GM12891 (cell line): ENCODE data around the gene KLK15.

Experiments used
- PAX5 ChIP-seq: IDR thresholded peaks from 2 replicates; pipeline ENCODE4 v1.6.1; 2011; ENCODE audit warnings: low read length, moderate library complexity, mild to moderate bottlenecking; ENCODE audit not compliant: insufficient read depth, severe bottlenecking
- POLR2A ChIP-seq: IDR thresholded peaks from 2 replicates; pipeline ENCODE4 v1.6.1; 2011; ENCODE audit warnings: low read depth, low read length, control low read depth
- POLR2AphosphoS5 ChIP-seq: IDR thresholded peaks from 2 replicates; pipeline ENCODE4 v1.6.1; 2011; ENCODE audit warnings: low read depth, low read length, control low read depth
- POU2F2 ChIP-seq: IDR thresholded peaks from 2 replicates; pipeline ENCODE4 v1.6.1; 2011; ENCODE audit warnings: low read depth, mild to moderate bottlenecking, control low read depth, low read length, moderate library complexity
- TAF1 ChIP-seq: IDR thresholded peaks from 2 replicates; pipeline ENCODE4 v1.6.1; 2011; ENCODE audit warnings: low read depth, low read length, control low read depth

DNA sequence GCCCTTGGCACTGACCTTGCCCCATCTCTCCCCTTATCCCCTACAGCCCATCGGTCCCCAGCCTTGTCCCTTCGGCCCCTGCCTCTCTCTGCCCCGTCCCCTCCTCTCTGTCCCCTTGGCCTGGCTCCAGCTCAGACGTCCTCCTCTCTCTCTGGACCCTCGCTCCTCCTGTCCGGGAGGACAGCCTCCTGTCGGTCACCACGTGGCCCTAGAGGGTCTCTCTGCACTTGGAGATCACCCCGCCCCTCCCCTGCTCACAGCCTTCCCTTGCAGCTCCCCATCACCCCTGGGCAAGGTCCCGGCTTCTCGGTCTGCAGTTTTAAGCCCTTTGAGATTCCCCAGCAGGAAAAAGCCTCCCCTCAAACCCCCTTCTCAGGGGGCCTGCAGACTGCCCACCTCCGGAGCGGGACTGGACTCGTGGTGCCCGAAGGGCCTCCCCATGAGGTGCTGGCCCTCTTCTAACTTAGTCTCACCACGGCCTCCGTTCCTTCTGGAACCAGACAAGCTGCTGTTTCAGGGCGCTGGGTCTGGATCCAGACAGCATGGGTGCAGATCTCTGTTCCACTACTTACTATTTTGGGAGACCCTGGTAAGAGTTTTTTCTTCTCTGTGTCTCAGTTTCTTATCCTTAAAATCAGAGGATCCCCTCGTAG lies 3.3 kb upstream of the KLK15 start:
- TF ChIP-seq POLR2A, result no peak
- no peak for TF ChIP-seq TAF1
- no peak for TF ChIP-seq POLR2AphosphoS5
- no peak for TF ChIP-seq PAX5
- TF ChIP-seq POU2F2, result no peak
